ENCODE data around the gene CDH13.

CDH13 gene

GRCh38 chr16:83085660-83086059 is 458.9 kb downstream of the CDH13 start:
- no peak overlapping the region for H3K4me3 ChIP-seq (ENCODE audit: severe bottlenecking)
- no peaks in the 10 kb centered on the region for H3K4me1 ChIP-seq (ENCODE audit: insufficient read depth, poor library complexity, severe bottlenecking)
- no peak for TF ChIP-seq CTCF (IDR thresholded peaks at IDR 0.05; ENCODE audit: poor library complexity, severe bottlenecking)
- H3K27me3 ChIP-seq (ENCODE audit: insufficient read depth, poor library complexity, severe bottlenecking): no peaks in the 10 kb centered on the region
- DNase-seq (ENCODE audit: low spot score): no peak
- H3K9me3 ChIP-seq (ENCODE audit: severe bottlenecking): no peaks in the 10 kb centered on the region
- no peak overlapping the region for H3K27ac ChIP-seq (ENCODE audit: poor library complexity, severe bottlenecking)
- no peaks in the 10 kb centered on the region for H3K36me3 ChIP-seq (ENCODE audit: low read depth)
- no peak for ATAC-seq (ENCODE audit: low read depth)

DNA sequence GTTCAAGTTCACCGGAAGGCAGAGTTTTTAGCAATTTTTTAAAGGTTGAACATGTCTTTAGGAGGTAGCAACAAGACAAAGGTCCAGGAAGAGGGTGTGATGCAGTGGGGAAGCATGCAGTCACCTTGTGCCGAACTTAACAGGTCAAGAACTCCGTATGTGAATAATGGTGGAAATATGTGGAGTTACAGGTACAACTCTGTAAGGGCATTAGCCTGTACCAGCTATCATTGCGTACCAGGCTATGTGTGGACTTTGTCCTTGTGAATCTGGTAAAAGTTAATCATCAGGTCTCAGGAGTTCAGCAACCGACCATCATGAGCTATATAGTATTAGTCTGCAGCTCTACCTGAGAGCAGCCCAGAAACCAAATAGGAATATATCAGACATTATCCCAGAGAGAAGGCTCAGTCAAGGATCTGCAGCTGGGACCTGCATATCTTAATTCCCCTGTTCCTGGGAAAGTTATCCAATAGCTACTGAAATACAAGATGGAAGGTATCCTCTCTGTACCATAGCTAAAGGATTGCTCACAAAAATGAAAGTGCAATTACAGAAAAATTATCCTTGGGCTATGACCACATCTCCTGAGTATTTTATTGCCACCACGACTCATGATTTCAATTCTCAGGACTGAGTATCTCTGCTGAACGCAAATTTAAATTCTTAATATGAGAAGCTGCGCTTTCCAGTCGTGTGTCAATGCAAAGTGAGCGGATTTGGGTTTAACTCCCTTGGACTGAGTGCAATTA is 469.3 kb downstream of the CDH13 start:
- Histone ChIP-seq H3K9me3 (ENCODE audit: severe bottlenecking) (peaks cover 15% of the 10 kb centered on the region), H3K27ac (ENCODE audit: poor library complexity, severe bottlenecking) (peak overlapping the region; percentile 88), H3K4me1 (ENCODE audit: insufficient read depth, poor library complexity, severe bottlenecking) (peaks cover 34% of the 10 kb centered on the region), H3K36me3 (ENCODE audit: low read depth) (0 out of 2 replicates have a peak, but pooled peaks cover 3% of the 10 kb centered on the region), H3K27me3 (ENCODE audit: insufficient read depth, poor library complexity, severe bottlenecking) (no peaks in the 10 kb centered on the region), H3K4me3 (ENCODE audit: severe bottlenecking) (no peak overlapping the region)
- TF ChIP-seq CTCF (IDR thresholded peaks at IDR 0.05; ENCODE audit: poor library complexity, severe bottlenecking): no peak
- peak; percentile 89 for ATAC-seq (ENCODE audit: low read depth)
- peak; percentile 78 for DNase-seq (ENCODE audit: low spot score)

- H3K36me3 ChIP-seq (ENCODE audit: low read depth): 0 out of 2 replicates have a peak, but pooled peaks cover 3% of the 10 kb centered on the region
- H3K4me3 ChIP-seq (ENCODE audit: severe bottlenecking): no peak overlapping the region
- H3K27me3 ChIP-seq (ENCODE audit: insufficient read depth, poor library complexity, severe bottlenecking): no peaks in the 10 kb centered on the region
- DNase-seq (ENCODE audit: low spot score): no peak
- peaks cover 19% of the 10 kb centered on the region for H3K9me3 ChIP-seq (ENCODE audit: severe bottlenecking)
- no peak overlapping the region for H3K27ac ChIP-seq (ENCODE audit: poor library complexity, severe bottlenecking)
- TF ChIP-seq CTCF (IDR thresholded peaks at IDR 0.05; ENCODE audit: poor library complexity, severe bottlenecking): no peak
- H3K4me1 ChIP-seq (ENCODE audit: insufficient read depth, poor library complexity, severe bottlenecking): peaks cover 37% of the 10 kb centered on the region
- ATAC-seq (ENCODE audit: low read depth): no peak
Observed at GRCh38 chr16:83098536-83098935, 471.8 kb downstream of the CDH13 start.

GRCh38 chr16:83100679-83101078 is 473.9 kb downstream of the CDH13 start:
- Histone ChIP-seq H3K27ac (ENCODE audit: poor library complexity, severe bottlenecking) (peak overlapping the region; percentile 85), H3K9me3 (ENCODE audit: severe bottlenecking) (peaks cover 15% of the 10 kb centered on the region), H3K36me3 (ENCODE audit: low read depth) (0 out of 2 replicates have a peak, but pooled peaks cover 3% of the 10 kb centered on the region), H3K4me1 (ENCODE audit: insufficient read depth, poor library complexity, severe bottlenecking) (peaks cover 34% of the 10 kb centered on the region), H3K4me3 (ENCODE audit: severe bottlenecking) (no peak overlapping the region), H3K27me3 (ENCODE audit: insufficient read depth, poor library complexity, severe bottlenecking) (no peaks in the 10 kb centered on the region)
- DNase-seq (ENCODE audit: low spot score) (peak; percentile 70), ATAC-seq (ENCODE audit: low read depth) (peak; percentile 83)
- TF ChIP-seq CTCF (IDR thresholded peaks at IDR 0.05; ENCODE audit: poor library complexity, severe bottlenecking): no peak

GRCh38 chr16:83102336-83102735 is 475.6 kb downstream of the CDH13 start:
- ATAC-seq (ENCODE audit: low read depth) (no peak), DNase-seq (ENCODE audit: low spot score) (no peak)
- no peak for TF ChIP-seq CTCF (IDR thresholded peaks at IDR 0.05; ENCODE audit: poor library complexity, severe bottlenecking)
- Histone ChIP-seq H3K4me3 (ENCODE audit: severe bottlenecking) (no peak overlapping the region), H3K9me3 (ENCODE audit: severe bottlenecking) (peaks cover 15% of the 10 kb centered on the region), H3K36me3 (ENCODE audit: low read depth) (0 out of 2 replicates have a peak, but pooled peaks cover 3% of the 10 kb centered on the region), H3K27ac (ENCODE audit: poor library complexity, severe bottlenecking) (peak overlapping the region; percentile 85), H3K4me1 (ENCODE audit: insufficient read depth, poor library complexity, severe bottlenecking) (peaks cover 20% of the 10 kb centered on the region), H3K27me3 (ENCODE audit: insufficient read depth, poor library complexity, severe bottlenecking) (no peaks in the 10 kb centered on the region)

Data from RWPE2 (cell line).